Measurements from ENCODE around the gene GAL3ST3.

- TF ChIP-seq CTCF (IDR thresholded peaks at IDR 0.05; ENCODE audit: insufficient read depth, low read length) = no peak
- no peak for TF ChIP-seq REST (IDR thresholded peaks at IDR 0.05; ENCODE audit: insufficient replicate concordance, low read depth)
- no peak for TF ChIP-seq POLR2AphosphoS5 (IDR thresholded peaks at IDR 0.05; ENCODE audit: low read depth)
- TF ChIP-seq SPI1 (IDR thresholded peaks at IDR 0.05; ENCODE audit: borderline replicate concordance, low read depth) = no peak
Observed at GRCh38 chr11:66069715-66070603, 21.0 kb upstream of the GAL3ST3 start, which contains the start of gene PACS1.
